DND-41 (cell line): ENCODE results near the gene TLE4.

ENCODE experiments used
- EZH2 ChIP-seq: IDR thresholded peaks from 3 replicates; pipeline ENCODE4 v1.6.1; 2012; ENCODE audit warnings: borderline replicate concordance, low read depth, mild to moderate bottlenecking, moderate library complexity, low read length, inconsistent platforms; ENCODE audit not compliant: severe bottlenecking
- TF ChIP-seq, protein P1 (sequence below): IDR thresholded peaks from 2 replicates; pipeline ENCODE4 v1.5.1; 2012; ENCODE audit warnings: borderline replicate concordance, low read length, moderate library complexity, mild to moderate bottlenecking; ENCODE audit not compliant: poor library complexity, severe bottlenecking; ENCODE audit errors: extremely low read depth

DNA sequence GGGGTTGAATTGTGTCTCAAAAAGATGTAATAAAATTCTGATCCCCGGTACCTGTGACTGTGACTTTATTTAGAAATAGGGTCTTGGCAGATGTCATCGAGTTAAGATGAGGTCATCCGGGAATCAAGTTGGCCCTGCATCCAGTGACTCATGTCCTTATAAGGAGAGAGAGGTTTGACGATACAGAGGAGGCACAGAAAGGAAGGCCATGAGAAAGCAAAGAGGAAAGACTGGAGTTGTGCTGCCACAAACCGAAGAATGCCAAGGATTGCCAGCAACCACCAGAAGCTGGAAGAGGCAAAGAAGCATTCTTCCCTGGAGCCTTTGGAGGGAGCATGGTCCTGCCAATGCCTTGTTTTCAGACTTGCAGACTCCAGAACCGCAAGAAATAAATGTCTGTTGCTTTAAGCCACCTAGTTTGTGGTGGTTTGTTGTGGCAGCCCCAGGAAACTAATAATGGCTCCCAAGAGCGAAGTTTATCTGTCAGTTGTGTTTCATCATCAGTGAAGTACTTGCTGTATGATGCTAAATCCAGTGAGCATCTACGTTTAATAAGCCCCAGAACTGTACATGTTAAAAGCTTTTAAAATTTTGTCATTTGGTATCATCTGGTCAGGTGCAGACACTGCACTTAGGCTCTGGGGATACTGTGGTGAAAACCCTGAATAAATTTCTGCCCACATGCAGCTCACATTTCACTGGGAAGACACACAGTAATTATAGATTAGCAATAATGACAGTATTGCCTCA lies 114.8 kb downstream of the TLE4 start:
- TF ChIP-seq, protein P1, sequence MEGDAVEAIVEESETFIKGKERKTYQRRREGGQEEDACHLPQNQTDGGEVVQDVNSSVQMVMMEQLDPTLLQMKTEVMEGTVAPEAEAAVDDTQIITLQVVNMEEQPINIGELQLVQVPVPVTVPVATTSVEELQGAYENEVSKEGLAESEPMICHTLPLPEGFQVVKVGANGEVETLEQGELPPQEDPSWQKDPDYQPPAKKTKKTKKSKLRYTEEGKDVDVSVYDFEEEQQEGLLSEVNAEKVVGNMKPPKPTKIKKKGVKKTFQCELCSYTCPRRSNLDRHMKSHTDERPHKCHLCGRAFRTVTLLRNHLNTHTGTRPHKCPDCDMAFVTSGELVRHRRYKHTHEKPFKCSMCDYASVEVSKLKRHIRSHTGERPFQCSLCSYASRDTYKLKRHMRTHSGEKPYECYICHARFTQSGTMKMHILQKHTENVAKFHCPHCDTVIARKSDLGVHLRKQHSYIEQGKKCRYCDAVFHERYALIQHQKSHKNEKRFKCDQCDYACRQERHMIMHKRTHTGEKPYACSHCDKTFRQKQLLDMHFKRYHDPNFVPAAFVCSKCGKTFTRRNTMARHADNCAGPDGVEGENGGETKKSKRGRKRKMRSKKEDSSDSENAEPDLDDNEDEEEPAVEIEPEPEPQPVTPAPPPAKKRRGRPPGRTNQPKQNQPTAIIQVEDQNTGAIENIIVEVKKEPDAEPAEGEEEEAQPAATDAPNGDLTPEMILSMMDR: no peak
- TF ChIP-seq EZH2: no peak
